ENCODE data around the gene DMD. TPM values are rescaled to one million over a fixed set of nuclear protein-coding genes. Genes with fewer than 3 reads are reported as not detected.

The DMD gene
- total and polyA plus RNA-seq, 2 of the 13 experiments (the other 11 are each of a cell fraction or from before 2014, with no cell fraction given), result 17.6 to 25.9 TPM

- TF ChIP-seq EED (CRISPR knock-in tag; IDR thresholded peaks at IDR 0.05) (no peak), ZNF883 (CRISPR knock-in tag; IDR thresholded peaks at IDR 0.05; ENCODE audit: not compliant biosample characterization) (no peak), SNAPC5 (CRISPR knock-in tag; IDR thresholded peaks at IDR 0.05; ENCODE audit: borderline replicate concordance) (no peak), ZNF598 (CRISPR knock-in tag; IDR thresholded peaks at IDR 0.05; ENCODE audit: borderline replicate concordance) (no peak), ZBTB21 (CRISPR knock-in tag; IDR thresholded peaks at IDR 0.05) (no peak), ZNF318 (CRISPR knock-in tag; IDR thresholded peaks at IDR 0.05) (no peak)
These were observed 1860.6 kb downstream of the DMD start (continued) for GRCh38 chrX:31350808-31351074.

Measured in HepG2 (cell line).